GM18858 (cell line): ENCODE data around the gene KIF5B.

Source experiments
- ATAC-seq: cut with Tn5 transposase; IDR thresholded peaks from one replicate; pipeline ENCODE4 v1.9.1; 2021; ENCODE audit not compliant: unreplicated experiment

KIF5B gene

DNA sequence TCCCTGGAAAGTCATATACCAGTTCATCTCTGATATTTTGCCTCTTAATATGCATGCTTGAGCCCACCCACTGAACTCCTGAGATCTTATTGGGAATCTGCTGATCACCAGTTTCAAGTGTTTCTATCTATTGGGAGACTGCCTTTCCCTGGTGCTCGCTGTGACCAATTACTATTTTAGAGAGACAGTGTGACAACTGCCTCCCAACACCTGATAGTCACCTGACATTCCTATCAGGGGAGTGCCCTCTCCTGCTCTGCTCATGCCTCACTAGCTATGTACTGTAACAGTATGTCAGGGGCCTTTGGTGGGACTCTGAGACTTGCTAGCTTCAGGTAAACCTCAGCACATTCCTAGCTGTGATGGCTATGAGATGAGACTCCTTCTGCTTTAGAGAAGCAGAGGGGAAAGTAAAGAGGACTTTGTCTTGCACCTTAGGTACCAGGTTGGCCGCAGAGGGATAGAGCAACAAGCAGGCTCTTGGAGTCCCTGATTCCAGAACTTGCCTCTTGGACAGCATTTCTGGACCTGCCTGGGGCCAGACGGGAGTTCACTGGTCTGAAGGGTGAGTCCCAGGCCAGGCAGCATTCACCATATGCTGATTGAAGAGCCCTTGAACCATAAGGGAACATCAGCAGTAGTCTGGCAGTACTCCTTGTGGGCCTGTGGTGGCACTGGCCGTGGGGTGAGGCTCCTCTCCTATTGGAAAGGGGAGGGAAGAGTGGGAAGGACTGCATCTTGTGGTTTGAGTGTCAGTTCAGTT, 93.2 kb downstream of the KIF5B start:
- ATAC-seq = no peak

DNA sequence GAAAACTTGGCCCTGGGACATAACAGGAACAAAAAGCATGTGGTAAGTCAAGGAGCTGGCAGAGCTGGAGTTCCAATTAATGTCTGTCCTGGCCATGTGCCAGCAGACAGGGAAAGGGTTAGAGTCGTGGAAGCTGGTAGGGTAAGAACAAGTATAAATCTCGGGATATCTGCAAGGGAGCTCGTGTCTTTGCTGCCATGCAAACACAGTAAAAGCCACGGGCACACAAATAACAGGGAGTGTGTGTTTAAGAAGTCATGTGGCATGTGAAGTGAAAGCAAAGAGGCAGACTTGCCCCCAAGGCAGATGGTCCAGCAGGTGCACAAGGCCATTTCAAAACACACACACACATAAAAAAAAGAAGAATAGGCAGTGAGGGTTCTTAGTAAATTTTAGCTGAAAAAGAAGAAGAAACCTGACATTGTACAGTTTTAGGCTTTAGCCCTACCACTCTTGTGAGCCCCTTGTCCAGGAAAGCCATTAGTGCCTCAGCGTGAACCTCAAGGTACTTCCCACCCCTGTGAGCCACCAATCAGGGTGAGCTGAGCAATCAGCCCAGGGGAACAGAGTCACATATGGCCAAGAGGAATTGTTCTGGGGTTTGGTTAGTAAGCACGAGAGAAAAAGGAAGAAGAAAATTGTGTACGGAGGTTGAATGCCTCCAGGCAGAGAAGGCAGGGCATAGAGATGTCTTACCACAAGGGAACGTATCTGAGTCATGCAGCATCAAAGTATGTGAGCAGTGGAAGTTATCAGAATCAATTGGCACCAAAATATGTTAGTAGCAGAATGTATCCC, 94.7 kb downstream of the KIF5B start:
- ATAC-seq = no peak

DNA sequence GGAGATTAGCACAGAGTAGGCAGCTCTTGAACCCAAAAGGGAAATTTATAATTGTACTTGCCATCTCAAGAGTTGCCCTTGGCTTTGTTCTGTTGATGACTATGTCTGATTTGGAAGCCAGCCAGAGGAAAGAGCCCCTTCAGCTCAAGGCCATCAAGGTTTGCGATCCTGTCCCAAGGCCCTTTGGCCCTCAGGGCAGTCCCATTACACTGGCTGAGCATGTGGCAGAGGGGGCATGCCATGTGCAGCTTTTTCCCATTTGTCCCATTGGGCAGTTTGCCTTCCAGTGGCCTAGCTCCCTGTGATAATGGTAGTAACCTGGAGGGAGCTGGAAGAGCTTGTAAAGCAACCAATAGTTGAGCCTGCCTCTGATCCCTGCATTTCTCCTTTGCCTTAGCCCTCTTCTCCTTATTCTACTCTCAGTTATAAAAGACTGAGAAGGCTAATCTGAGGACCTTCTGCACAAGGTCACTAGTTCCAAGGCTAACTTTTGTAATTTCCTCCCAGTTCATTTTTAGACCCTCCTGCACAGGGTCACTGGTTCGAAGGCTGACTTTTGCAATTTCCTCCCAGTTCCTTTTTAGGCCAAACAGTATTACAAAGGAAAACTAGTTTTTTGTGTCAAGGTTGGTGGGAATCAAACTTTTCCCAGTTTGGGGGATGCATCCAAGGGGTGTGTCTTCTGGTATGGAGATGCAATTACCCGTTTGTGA, 96.6 kb downstream of the KIF5B start:
- ATAC-seq = no peak
